ENCODE data around the gene MAP3K14.
"Not testable (repeated sequence)": the region's sequence is repeated elsewhere in the genome, so short reads cannot be mapped to it uniquely, and the experiment has no call there.

The MAP3K14 gene

DNA sequence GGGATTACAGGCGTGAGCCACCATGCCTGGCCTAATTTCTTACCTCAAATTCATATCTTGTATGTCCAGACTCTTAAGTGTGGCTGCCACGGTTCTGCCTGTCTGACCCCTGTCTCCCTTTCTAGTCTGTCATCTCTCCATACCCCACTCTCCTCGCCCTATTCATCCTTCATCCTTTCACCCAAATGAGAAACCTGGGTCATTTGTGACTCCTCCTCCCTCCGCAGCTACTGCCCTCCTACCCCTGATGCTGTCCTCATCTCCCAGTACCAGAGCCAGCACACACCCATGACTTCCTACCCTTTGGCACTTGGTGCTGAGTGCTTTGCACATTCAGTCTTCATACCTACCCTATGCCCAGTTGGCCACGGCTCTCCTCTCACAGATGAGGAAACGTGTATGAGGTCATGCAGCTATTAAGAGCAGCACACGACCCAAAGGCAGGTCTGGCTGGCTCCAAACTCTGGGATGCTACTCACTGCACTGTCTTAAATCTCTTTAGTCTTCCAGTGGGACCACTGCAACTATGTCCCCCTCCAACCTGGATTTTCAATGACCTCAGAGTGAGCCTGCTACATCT lies 56.5 kb downstream of the MAP3K14 start:
- no peak for DNase-seq (ENCODE audit: low read depth, low spot score)

GRCh38 chr17:45258981-45259380 lies 57.8 kb downstream of the MAP3K14 start:
- no peak for DNase-seq (ENCODE audit: low read depth, low spot score)

GRCh38 chr17:45257115-45257514 lies 59.7 kb downstream of the MAP3K14 start:
- no peak for DNase-seq (ENCODE audit: low read depth, low spot score)

- no peak for DNase-seq (ENCODE audit: low read depth, low spot score)
Measured at GRCh38 chr17:45256114-45256966, 60.5 kb downstream of the MAP3K14 start.

- no peak for DNase-seq (ENCODE audit: low read depth, low spot score)
Measured at GRCh38 chr17:45255358-45255757, 61.5 kb downstream of the MAP3K14 start.

DNA sequence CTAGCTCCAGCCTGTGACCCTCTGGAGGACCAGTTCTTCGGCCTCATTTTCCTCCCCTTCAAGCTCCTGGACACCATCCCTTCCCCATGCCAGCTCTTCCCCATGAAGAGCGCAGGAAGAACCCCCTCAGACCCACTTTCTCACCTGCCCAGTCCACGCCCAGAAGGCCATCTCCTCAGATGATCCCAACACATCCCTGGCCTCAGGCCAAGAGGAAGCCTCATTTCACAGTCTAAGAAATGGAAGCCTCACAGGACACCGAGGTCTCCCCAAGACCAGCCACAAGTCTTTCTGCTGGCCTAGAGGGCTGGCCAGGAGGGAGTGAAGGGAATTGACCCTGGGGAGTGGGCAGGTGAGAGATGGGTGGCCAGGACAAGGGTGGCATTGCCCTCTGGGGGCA lies 62.9 kb downstream of the MAP3K14 start:
- DNase-seq (ENCODE audit: low read depth, low spot score), result no peak

- not testable (repeated sequence) for DNase-seq (ENCODE audit: low read depth, low spot score)
Measured at GRCh38 chr17:45253237-45253636, 63.6 kb downstream of the MAP3K14 start.

DNA sequence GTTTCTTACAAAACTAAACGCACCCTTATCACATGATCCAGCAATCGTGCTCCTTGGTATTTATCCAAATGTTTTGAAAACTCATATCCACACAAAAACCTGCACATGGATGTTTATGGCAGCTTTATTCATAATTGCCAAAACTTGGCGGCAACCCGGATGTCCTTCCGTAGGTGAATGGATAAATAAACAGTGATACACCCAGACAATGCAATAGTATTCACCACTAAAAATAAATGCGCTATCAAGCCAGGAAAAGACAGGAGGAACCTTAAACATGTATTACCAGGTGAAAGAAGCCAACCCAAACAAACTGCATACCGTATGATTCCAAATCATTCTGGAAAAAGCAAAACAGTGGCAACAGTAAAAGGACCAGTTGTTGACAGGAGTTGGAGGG lies 64.9 kb downstream of the MAP3K14 start:
- no peak for DNase-seq (ENCODE audit: low read depth, low spot score)

DNA sequence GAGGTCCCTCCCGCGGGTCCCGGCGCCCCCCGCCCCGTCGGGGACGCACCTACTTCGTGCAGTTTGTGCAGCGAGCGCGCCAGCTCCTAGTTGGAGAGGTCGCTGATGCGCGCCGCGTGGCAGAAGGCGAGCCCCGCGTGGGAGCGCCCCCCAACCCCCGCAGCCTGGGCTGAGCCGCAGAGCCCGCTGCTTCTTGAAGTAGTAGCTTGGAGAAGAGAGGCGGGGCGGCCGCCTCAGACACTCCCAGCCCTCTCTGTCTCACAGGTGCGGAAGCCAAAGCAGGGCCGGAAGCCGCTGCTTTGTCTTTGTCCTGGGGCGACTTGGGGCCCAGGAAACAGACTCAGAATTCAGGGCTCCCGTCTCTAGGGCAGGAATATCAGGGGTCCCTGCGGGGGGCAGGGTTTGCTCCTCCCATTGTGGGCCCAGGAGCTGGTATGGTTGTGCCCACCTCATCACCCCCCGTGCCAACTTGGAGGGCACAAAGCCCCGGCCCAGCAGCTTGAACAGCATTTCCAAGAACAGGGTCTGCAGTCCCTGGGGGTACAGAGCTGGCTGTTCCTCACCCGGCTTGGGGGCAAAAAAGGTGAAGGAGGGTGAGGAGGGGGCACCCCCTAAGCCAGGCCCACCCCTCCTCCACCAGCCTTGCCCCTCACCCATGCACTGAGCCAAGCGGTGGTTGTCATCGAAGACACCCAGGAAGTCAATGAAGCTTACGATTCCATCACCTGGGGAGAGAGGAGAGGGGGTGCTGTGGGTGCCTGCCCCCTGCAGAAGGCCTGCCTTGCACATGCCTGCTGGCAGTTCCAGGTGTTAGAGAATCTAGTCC lies 68.5 kb downstream of the MAP3K14 start:
- peak; percentile 29 for DNase-seq (ENCODE audit: low read depth, low spot score)

GRCh38 chr17:45247429-45248131 lies 69.2 kb downstream of the MAP3K14 start:
- peak; percentile 81 for DNase-seq (ENCODE audit: low read depth, low spot score)

DNA sequence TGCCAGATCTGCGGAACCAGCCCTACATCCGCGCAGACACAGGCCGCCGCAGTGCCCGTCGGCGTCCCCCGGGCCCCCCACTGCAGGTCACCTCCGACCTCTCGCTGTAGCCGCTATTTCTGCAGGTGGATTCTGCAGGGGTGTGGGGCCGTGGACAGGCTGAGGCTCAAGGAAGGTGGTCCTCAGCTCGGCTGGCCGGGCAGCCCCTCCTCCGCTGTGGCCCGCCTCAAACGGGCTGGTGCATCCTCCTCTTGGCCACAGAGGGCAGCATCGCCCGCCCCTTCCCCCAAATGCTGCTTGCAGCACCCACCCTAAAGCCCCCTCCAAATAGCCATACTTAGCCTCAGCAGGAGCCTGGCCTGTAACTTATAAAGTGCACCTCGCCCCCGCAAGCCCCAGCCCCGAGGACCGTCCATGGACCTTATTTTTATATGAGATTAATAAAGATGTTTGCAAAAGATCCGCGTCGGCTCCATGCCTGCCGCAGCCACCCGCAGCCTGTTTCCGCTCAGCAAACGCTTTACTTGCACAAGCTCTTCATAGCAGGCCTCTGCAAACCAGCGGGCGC lies 69.9 kb downstream of the MAP3K14 start:
- peak; percentile 59 for DNase-seq (ENCODE audit: low read depth, low spot score)

DNA sequence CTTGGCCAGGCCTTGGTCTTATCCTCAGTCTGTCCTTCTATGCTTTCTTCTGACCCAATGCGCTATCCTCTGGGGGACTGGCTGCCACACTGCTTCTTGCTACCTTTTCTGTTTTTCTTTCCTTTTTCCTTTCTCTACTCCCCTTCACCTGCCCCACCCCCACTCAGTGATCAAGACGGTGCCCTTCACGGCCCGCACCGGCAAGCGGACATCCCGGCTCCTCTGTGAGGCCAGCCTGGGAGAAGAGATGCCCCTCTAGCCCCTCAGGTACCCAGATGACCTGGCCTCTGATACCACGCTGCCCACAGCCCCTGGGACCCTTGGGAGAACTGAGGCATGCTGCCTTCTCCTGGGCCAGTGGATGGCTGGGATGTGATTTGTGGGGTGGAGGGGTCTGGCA lies 70.5 kb downstream of the MAP3K14 start:
- DNase-seq (ENCODE audit: low read depth, low spot score), result no peak

GRCh38 chr17:45244725-45245656 lies 71.8 kb downstream of the MAP3K14 start:
- no peak for DNase-seq (ENCODE audit: low read depth, low spot score)

- DNase-seq (ENCODE audit: low read depth, low spot score), result no peak
Measured at GRCh38 chr17:45243750-45244149, 73.1 kb downstream of the MAP3K14 start.

DNA sequence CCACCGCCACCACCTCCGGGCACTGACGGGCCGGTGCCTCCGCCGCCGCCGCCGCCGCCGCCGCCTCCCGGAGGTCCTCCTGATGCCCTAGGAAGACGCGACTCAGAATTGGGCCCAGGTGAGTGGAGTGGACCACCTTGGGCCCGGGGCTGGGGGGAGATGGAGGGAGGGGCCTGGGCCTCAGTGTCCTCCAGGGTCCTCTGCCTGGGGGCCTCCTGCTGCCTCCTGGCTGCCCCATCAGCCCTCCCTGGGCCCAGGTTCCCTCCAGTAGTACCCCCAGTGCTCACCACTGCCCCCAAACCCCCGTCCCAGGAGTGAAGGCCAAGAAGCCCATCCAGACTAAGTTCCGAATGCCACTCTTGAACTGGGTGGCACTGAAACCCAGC lies 74.8 kb downstream of the MAP3K14 start:
- DNase-seq (ENCODE audit: low read depth, low spot score), result no peak

DNA sequence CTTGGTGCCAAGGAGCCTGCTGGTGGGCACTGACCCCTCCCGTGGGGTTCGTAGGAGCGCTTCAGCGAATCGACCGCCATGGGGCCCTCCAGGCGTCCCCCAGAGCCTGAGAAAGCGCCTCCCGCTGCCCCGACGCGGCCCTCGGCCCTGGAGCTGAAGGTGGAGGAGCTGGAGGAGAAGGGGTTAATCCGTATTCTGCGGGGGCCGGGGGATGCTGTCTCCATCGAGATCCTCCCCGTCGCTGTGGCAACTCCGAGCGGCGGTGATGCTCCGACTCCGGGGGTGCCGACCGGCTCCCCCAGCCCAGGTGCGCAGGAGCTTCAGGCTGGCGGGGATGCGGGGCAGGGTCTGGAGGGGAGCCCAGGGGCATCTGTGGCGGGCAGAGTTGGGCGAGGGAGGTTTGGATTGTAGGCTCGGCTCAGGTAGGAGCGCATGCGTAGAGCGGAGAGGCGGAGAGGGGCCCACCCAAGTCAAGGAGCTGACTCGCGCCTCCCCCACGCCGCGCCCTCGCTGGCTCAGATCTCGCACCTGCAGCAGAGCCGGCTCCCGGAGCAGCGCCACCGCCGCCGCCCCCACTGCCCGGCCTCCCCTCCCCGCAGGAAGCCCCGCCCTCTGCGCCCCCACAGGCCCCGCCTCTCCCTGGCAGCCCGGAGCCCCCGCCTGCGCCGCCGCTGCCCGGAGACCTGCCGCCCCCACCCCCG lies 75.3 kb downstream of the MAP3K14 start:
- DNase-seq (ENCODE audit: low read depth, low spot score), result peak; percentile 40

DNA sequence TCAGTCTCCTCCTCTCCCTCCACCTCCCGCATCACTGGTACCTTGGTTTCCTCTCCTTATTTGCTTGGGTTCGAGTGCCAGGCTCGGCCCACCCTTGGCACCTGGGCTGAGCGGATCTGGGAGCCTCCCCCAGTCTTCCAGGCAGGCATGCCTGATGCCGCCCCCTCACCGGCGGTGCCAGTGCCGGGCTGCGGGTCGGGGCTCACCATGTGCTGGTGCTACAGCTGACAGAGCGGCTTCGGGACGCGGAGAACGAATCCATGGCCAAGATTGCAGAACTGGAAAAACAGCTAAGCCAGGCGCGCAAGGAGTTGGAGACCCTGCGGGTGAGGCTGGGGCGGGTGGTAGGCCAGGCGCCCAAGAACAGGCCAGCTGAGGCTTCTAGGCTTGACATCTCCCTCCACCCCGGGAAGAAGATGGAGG lies 75.9 kb downstream of the MAP3K14 start:
- no peak for DNase-seq (ENCODE audit: low read depth, low spot score)

GRCh38 chr17:45238155-45238774 lies 78.6 kb downstream of the MAP3K14 start:
- DNase-seq (ENCODE audit: low read depth, low spot score), result no peak

DNA sequence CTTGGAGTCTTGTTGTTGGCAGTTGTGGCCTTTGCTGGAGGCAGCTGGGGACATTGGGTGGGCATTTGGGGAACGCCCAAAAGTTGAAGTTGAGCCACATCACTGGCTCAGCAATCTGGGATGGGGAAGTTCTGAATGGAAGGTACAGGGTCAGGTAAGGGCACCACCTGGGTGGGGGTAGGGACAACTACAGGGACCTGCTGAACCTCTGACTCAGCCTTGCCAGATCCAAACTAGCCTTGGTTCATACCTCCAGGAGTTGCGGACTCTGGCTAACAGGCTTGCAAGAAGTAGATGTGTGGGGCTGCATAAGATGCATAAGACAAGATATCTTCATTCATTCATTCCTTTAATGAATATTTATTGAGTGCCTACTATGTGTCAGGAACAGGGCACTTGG lies 79.1 kb downstream of the MAP3K14 start:
- no peak for DNase-seq (ENCODE audit: low read depth, low spot score)

All from astrocyte of the hippocampus (primary cell).